ENCODE results near the gene MAP3K3.
"Not testable (repeated sequence)": the region's sequence is repeated elsewhere in the genome, so short reads cannot be mapped to it uniquely, and the experiment has no call there.

The MAP3K3 gene

DNA sequence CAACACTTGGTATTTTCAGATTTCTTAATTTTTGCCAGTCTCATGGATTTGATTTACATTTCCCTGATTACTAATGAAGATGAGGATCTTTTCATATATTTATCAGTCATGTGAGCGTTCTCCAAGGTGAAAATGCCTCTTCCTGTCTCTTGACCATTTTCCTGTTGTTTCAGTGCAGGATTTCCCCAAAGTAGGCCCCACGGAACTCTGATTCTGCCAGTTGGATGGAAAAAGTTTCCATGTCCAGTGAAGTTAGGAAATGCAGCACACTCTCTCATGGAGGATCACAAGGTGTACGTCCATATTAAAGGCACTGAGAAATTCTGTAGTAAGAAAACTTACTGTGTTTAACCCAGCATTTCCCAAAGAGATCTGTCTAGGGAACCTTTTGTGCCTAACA lies 94.2 kb downstream of the MAP3K3 start:
- no peaks in the 10 kb centered on the region for H3K27me3 ChIP-seq (ENCODE audit: low read depth, low read length)
- no peaks in the 10 kb centered on the region for H3K9me3 ChIP-seq (ENCODE audit: control insufficient read depth in 1 of 2, low read length in 2 of 2)
- no peaks in the 10 kb centered on the region for H3K4me1 ChIP-seq (ENCODE audit: control insufficient read depth in 1 of 2, insufficient read depth in 2 of 2, low read length in 2 of 2)
- H3K4me3 ChIP-seq (ENCODE audit: low read depth in 1 of 2, low read length in 2 of 2): no peak overlapping the region
- no peak overlapping the region for H3K27ac ChIP-seq (ENCODE audit: low read length)
- H3K36me3 ChIP-seq (ENCODE audit: control insufficient read depth in 1 of 2, insufficient read depth in 2 of 2, low read length in 2 of 2): peaks cover 5 to 36% of the 10 kb centered on the region in 2 donors

DNA sequence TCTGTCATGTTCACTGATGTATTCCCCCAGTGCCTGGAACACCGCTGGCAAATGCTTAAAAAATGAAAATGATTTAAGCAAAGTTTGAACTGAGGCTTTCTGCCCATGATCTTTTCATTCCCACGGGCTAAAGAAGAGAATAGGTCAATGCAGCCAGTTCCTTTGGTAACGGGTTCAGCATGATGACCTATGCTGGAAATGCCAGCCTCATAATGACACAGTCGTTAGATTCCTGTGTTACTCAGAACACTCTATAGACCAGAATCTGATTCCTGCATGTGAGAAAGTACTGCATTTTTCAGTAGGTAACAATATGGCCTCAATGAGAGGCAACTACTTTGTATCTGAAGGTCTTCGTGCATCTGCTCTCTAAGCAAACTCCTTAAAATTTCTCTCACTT lies 96.8 kb downstream of the MAP3K3 start:
- peaks cover 10 to 14% of the 10 kb centered on the region in 2 donors for H3K36me3 ChIP-seq (ENCODE audit: control insufficient read depth in 1 of 2, insufficient read depth in 2 of 2, low read length in 2 of 2)
- no peaks in the 10 kb centered on the region for H3K27me3 ChIP-seq (ENCODE audit: low read depth, low read length)
- no peak overlapping the region for H3K4me3 ChIP-seq (ENCODE audit: low read depth in 1 of 2, low read length in 2 of 2)
- no peaks in the 10 kb centered on the region for H3K4me1 ChIP-seq (ENCODE audit: control insufficient read depth in 1 of 2, insufficient read depth in 2 of 2, low read length in 2 of 2)
- H3K27ac ChIP-seq (ENCODE audit: low read length): no peak overlapping the region
- no peaks in the 10 kb centered on the region for H3K9me3 ChIP-seq (ENCODE audit: control insufficient read depth in 1 of 2, low read length in 2 of 2)

GRCh38 chr17:63720194-63720593 lies 98.0 kb downstream of the MAP3K3 start:
- not testable (repeated sequence) for H3K4me1 ChIP-seq (ENCODE audit: control insufficient read depth in 1 of 2, insufficient read depth in 2 of 2, low read length in 2 of 2); H3K27ac ChIP-seq (ENCODE audit: low read length); H3K9me3 ChIP-seq (ENCODE audit: control insufficient read depth in 1 of 2, low read length in 2 of 2); H3K27me3 ChIP-seq (ENCODE audit: low read depth, low read length); H3K4me3 ChIP-seq (ENCODE audit: low read depth in 1 of 2, low read length in 2 of 2)
- peaks cover 9 to 10% of the 10 kb centered on the region in 2 donors for H3K36me3 ChIP-seq (ENCODE audit: control insufficient read depth in 1 of 2, insufficient read depth in 2 of 2, low read length in 2 of 2)

- no peak overlapping the region for H3K4me3 ChIP-seq (ENCODE audit: low read depth in 1 of 2, low read length in 2 of 2)
- peaks cover 15 to 19% of the 10 kb centered on the region in 2 donors for H3K36me3 ChIP-seq (ENCODE audit: control insufficient read depth in 1 of 2, insufficient read depth in 2 of 2, low read length in 2 of 2)
- H3K9me3 ChIP-seq (ENCODE audit: control insufficient read depth in 1 of 2, low read length in 2 of 2): no peaks in the 10 kb centered on the region
- H3K27ac ChIP-seq (ENCODE audit: low read length): no peak overlapping the region
- H3K27me3 ChIP-seq (ENCODE audit: low read depth, low read length): no peaks in the 10 kb centered on the region
- no peaks in the 10 kb centered on the region for H3K4me1 ChIP-seq (ENCODE audit: control insufficient read depth in 1 of 2, insufficient read depth in 2 of 2, low read length in 2 of 2)
Measured at GRCh38 chr17:63722403-63722802, 100.2 kb downstream of the MAP3K3 start.

DNA sequence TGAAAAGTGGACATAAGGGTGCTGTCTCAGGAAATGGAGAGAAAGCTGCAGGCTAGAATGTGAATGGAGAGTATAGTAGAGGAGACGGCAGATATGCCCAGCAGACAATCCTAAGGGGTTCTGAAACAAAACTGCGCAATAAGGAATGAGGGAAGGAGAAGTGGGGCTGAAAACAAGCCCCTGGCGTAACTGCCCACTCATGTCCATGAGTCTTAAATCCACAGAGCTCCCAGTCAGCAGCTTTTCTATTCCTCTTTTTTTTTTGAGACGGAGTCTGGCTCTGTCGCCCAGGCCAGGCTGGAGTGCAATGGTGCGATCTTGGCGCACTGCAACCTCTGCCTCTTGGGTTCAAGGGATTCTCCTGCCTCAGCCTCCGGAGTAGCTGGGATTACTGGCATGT lies 113.5 kb downstream of the MAP3K3 start:
- H3K27me3 ChIP-seq (ENCODE audit: low read depth, low read length): no peaks in the 10 kb centered on the region
- peaks cover 0 to 4% of the 10 kb centered on the region in 2 donors for H3K36me3 ChIP-seq (ENCODE audit: control insufficient read depth in 1 of 2, insufficient read depth in 2 of 2, low read length in 2 of 2)
- no peaks in the 10 kb centered on the region for H3K9me3 ChIP-seq (ENCODE audit: control insufficient read depth in 1 of 2, low read length in 2 of 2)
- no peak overlapping the region for H3K4me3 ChIP-seq (ENCODE audit: low read depth in 1 of 2, low read length in 2 of 2)
- H3K4me1 ChIP-seq (ENCODE audit: control insufficient read depth in 1 of 2, insufficient read depth in 2 of 2, low read length in 2 of 2): peaks cover 3 to 7% of the 10 kb centered on the region in 2 donors
- H3K27ac ChIP-seq (ENCODE audit: low read length): no peak overlapping the region

DNA sequence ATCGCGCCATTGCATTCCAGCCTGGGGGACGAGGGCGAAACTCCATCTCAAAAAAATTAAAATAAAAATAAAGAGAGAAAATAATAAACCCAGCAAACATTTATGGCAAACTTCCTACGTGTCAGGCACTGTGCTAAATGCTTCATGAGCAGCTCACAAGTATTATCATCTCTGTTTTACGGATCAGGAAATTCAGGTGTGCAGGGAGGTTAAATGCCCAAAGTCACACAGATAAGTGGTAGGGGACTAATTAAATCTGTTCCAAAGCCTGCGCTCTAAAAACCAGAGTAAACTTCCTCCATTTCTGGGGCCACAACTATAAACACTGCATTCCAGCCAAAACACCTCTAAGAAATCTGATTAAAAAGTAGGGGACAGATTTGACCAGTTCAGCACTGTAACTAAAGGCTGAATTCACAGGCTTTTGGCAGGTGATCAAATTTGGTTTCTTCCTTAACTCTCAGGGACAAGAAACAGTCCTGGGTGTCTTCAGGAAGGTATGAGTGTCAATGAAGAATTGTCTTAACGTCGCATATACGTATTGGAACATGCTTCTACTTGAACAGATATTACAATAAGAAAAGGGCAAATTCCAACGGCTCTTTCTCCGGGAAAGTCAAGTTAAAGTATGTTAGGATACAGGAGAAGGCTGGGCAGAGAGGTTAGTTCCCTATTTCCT lies 118.4 kb downstream of the MAP3K3 start:
- no peaks in the 10 kb centered on the region for H3K9me3 ChIP-seq (ENCODE audit: control insufficient read depth in 1 of 2, low read length in 2 of 2)
- no peaks in the 10 kb centered on the region for H3K27me3 ChIP-seq (ENCODE audit: low read depth, low read length)
- H3K36me3 ChIP-seq (ENCODE audit: control insufficient read depth in 1 of 2, insufficient read depth in 2 of 2, low read length in 2 of 2): peaks cover 2 to 3% of the 10 kb centered on the region in 2 donors
- H3K4me1 ChIP-seq (ENCODE audit: control insufficient read depth in 1 of 2, insufficient read depth in 2 of 2, low read length in 2 of 2): peaks cover 4 to 9% of the 10 kb centered on the region in 2 donors
- H3K4me3 ChIP-seq (ENCODE audit: low read depth in 1 of 2, low read length in 2 of 2): peak overlapping the region; percentile 83 to 84
- H3K27ac ChIP-seq (ENCODE audit: low read length): peak overlapping the region; percentile 87

DNA sequence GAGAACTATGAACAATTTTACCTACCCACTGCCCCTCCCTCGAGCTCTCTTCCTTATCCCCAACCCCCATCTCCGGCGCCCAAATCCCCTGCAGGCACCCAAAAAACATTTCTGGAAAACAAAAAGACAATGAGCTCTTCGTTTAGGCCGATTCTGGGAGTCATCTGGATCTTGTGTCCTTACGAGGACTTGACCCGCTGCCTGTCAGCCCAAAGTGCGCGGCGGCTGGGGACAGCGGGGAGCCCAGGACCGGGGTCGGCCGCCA lies 118.9 kb downstream of the MAP3K3 start:
- Histone ChIP-seq H3K36me3 (ENCODE audit: control insufficient read depth in 1 of 2, insufficient read depth in 2 of 2, low read length in 2 of 2) (peaks cover 7% of the 10 kb centered on the region in 2 donors), H3K27ac (ENCODE audit: low read length) (peak overlapping the region; percentile 87), H3K4me1 (ENCODE audit: control insufficient read depth in 1 of 2, insufficient read depth in 2 of 2, low read length in 2 of 2) (peaks cover 4 to 9% of the 10 kb centered on the region in 2 donors), H3K9me3 (ENCODE audit: control insufficient read depth in 1 of 2, low read length in 2 of 2) (no peaks in the 10 kb centered on the region), H3K27me3 (ENCODE audit: low read depth, low read length) (no peaks in the 10 kb centered on the region), H3K4me3 (ENCODE audit: low read depth in 1 of 2, low read length in 2 of 2) (peak overlapping the region; percentile 83 to 84)

DNA sequence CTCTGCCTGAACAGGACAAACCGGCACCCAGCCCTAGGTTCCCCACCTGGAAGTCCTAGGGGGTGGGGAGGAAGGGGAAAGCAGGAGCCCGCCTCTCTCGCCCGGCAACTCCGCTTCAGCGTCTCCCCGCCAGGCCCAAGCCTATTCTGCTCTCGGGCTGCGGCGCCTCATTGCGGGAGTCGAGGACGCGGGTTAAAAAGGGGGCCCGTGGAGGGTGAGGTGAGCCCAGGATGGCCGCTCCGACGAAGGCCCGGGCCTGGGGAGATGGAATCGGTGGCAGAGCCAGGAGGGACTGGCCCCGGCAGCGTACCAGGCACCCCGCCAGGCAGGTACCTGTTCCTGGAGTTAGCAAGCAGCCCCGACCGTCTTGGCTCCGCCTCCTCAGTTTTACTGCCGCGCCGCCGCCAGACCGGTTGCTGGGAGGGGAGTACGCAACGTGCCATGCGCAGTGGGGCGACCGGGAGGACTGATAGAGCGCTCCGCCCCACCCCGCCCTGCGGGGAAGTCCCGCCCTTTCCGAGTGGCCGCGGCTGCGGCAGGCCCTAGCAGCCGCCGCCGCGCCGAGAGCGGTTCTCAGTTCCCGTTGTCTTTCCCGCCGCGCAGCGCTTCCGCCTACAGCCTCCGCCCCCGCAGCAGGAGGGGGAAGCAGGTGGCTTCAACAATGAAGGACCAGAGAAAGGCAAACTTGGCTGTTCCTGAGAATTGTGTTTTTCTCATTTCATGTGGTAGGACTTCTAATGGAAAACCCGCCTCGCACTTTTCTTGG lies 119.4 kb downstream of the MAP3K3 start, which contains the start of gene STRADA:
STRADA (minus strand) TSS at position 392 of the 766 bp plus-strand sequence. CDS start 13,430 bp downstream, outside the sequence.
- H3K27me3 ChIP-seq (ENCODE audit: low read depth, low read length): no peaks in the 10 kb centered on the region
- H3K4me3 ChIP-seq (ENCODE audit: low read depth in 1 of 2, low read length in 2 of 2): peak within 1 kb of the TSS; percentile 83 to 84
- H3K4me1 ChIP-seq (ENCODE audit: control insufficient read depth in 1 of 2, insufficient read depth in 2 of 2, low read length in 2 of 2): peaks cover 4 to 9% of the 10 kb centered on the region in 2 donors
- no peaks in the 10 kb centered on the region for H3K9me3 ChIP-seq (ENCODE audit: control insufficient read depth in 1 of 2, low read length in 2 of 2)
- peaks cover 11 to 12% of the 10 kb centered on the region in 2 donors for H3K36me3 ChIP-seq (ENCODE audit: control insufficient read depth in 1 of 2, insufficient read depth in 2 of 2, low read length in 2 of 2)
- H3K27ac ChIP-seq (ENCODE audit: low read length): peak within 1 kb of the TSS; percentile 94

All from muscle layer of duodenum (tissue), 2 donors.